HT1080 (cell line): ENCODE data around the gene SOAT1. TPM values are rescaled to one million over a fixed set of nuclear protein-coding genes. Genes with fewer than 3 reads are reported as not detected.

ENCODE experiments used
- DNase-seq: peaks from one replicate; pipeline ENCODE4 v3.0.0-alpha.2; 2015; ENCODE audit warnings: low read depth
- total RNA-seq: library from RNA; depleted of rRNA; stranded (reverse); fragments of >200 nt; shearing (Covaris generic); gene quantifications from 2 replicates; pipeline ENCODE4 v1.2.3, GENCODE V29; 2014

Gene SOAT1
- total RNA-seq, 1 experiment from 2014 or later = 28.5 TPM

DNA sequence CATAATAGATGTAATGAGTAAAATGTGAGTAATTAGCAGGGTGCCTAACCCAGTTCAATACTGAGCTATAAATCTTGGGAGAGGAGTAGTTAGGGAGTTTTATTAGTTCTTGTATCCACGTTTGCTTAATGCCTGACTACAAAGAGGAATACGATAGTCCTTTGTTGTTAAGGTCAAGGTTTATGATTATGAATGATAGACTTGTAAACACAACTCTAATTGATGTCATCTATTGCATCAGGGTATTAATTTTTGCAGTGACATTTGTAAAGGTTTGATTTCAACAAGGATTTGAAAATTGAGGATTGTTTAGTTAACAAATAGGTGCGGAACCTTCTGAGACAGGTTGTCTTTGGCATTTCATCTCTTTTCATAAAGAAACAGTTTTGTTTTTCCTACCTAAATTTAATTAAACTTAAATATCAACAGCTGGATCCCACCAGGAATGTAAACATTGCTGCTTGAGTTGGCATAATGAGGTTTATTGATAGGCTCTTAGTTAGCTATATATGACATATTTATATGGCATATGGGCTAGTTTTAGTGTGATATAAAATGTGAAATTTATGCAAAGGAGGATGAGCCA lies 9.7 kb downstream of the SOAT1 start:
- no peak for DNase-seq

DNA sequence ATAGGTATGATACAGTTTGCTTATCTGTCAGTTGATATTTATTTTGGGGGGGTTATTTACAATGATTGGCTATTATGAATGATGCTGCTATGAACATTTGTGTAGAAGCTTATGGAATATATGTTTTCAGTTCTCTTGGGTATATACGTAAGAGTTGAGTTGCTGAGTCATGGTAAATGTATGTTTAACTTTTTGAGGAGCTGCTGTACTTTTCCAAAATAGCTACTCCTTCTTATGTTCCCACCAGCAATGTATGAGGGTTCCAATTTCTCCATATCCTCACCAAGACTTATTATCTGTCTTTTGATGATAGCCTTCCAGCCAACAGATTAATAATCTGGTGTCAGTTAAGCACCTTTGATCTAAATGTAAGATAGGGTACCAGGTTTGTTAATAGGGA lies 11.9 kb downstream of the SOAT1 start:
- no peak for DNase-seq

DNA sequence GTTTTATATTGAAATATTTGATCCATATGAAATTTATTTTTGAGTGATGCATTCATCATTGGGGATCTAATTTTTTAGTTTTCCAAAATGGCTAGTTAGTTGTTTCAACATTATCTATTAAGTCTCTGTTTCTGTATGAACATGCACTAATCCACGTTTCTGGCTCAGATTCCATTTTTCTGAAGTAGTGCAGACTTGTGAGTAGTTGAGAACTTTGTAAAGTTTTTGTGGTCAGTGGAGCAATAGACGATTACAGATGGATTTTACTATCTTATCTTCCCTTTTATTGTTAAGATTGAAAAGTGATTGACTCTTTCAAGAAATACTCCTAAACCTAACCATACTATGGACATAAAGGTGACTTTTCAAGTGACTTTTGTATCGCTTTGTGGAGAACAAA lies 16.7 kb downstream of the SOAT1 start:
- DNase-seq = no peak

DNA sequence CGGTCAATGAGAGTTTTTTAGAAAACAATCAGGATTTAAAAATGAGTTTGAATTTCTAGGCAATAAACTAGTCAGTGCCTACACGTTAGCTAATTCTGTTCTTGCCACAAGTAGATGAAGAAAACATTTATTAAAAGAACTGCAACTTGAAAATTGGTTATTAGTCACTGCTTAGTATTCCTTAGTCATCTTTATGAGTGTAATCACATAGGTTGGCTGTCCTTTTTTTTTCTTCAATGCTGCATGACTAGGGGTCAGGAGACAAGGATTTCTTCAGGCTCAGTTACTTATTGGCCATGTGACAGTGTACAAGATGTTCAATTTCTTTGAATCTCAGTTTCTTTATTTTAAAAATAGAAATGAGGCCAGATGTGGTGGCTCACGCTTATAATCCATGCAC lies 17.1 kb downstream of the SOAT1 start:
- DNase-seq = peak; percentile 89

DNA sequence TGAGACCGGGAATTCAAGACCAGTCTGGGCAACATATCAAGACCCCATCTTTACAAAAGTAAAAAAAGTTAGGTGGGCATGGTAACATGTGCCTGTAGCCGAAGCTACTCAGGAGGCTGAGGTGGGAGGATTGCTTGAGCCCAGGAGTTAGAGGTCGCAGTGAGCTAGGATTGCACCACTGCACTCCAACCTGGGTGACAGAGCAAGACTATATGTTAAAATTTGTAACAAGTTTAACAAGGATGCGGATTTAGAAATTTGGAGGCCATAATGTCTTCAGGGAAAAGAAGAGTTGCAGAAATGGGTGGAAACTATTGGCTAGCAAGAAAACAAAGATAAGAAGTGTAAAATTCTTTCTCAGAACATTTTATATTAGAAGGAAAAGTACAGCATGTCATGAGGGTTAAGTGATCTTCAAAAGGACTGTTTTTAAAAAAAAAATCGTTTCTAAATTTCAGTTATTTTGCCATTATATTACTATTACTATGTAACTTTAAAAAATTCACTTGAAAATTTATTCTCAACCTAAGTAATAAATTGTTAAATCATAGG lies 17.6 kb downstream of the SOAT1 start:
- no peak for DNase-seq

DNA sequence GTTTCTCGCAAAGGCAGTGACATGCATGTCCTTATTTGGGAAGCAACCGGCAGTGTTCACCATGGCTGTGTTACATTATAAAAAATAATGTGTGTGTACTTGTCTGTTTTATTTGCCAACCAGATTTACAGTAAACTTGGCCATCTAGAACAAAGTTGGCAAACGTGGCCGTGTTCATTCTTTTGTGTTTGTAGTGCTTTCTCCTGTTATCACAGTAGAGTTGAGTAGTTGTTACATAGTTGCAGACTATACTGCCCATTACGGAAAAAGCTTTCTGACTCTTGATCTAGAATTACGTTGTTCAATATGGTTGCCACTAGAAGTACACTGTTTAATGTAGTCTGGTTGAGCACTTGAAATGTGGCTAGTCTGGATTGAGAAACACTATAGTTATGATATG lies 19.4 kb downstream of the SOAT1 start:
- DNase-seq = no peak

DNA sequence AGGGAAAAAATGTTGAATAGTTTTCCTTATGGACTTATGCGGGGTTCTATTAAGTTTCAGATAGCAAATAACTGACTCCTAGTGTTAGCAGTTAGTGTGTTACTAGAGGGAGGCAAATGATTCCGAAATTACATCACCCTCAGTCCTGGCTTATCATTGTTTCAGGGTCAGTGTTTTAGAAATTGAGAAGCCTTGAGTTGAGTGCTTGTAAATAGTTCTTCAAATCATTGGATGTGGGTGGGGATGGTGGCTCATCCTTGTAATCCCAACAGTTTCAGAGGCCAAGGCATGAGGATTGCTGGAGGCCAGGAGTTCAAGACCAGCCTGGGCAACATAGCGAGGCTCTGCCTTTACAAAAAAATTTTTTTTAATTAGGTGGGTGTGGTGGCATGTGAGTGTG lies 21.3 kb downstream of the SOAT1 start:
- DNase-seq = no peak

GRCh38 chr1:179318491-179318890 lies 24.9 kb downstream of the SOAT1 start:
- DNase-seq = no peak

- no peak for DNase-seq
Observed at GRCh38 chr1:179321533-179322216, 28.1 kb downstream of the SOAT1 start.

DNA sequence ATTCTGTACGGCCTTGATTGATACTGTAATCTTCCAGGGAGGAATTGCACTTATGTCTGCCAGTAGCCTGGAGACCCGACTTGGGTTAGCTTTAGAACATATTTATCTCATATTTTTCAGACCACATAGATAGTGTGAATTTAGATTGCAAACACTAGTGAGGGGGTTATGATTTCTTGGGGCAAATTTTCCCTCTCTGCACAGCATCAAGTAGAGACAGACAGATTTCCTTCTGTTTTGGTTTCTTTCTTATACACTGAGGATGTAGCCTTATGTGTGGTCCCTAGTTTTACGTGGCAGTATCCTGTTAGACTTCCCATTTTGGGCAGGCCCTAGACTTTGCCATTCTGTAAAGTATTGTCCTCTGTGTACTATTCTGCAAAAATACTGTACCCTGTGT lies 29.0 kb downstream of the SOAT1 start:
- DNase-seq = no peak

GRCh38 chr1:179323436-179323835 lies 29.8 kb downstream of the SOAT1 start:
- DNase-seq = no peak

DNA sequence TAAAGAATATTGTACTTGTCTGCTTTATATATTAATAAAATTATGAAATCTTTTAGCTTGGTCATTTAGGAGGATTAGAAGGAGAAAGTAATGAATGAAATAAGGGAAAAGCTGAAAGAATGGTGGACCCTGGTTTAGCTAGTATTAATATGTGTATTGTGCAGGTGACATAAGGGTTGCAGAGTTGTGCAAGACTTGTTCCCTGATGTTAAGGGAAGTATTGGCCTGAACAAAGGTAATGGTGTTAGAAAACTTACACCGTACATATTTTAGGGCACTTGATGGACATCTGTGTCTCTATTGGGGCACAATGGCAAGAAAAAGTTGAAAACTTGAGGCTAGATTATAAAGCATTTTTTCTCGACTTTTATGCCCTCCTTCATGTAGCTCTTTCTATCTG lies 32.2 kb downstream of the SOAT1 start:
- no peak for DNase-seq

GRCh38 chr1:179326746-179327145 lies 33.1 kb downstream of the SOAT1 start:
- no peak for DNase-seq

- no peak for DNase-seq
Observed at GRCh38 chr1:179327196-179327595, 33.6 kb downstream of the SOAT1 start.

DNA sequence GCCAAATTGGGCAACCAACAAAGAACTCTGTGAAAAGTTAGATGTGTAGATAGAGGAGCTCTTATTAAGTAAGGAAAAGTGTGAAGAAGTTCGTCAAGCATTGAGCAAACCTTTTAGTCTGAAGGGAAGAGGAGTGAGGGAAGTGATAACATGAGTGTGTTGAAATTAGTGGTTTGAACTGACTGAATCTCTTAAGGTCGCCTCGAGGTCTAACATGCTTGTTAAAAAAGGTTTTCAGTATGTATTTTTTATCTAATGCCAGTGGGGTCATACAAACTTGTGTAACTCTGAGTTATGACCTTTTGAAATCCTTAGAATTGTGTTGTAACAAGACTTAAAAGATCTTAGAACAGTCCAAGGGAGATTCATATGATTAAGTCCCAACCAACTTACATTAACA lies 34.1 kb downstream of the SOAT1 start:
- no peak for DNase-seq

GRCh38 chr1:179329862-179330261 lies 36.3 kb downstream of the SOAT1 start:
- DNase-seq = no peak

DNA sequence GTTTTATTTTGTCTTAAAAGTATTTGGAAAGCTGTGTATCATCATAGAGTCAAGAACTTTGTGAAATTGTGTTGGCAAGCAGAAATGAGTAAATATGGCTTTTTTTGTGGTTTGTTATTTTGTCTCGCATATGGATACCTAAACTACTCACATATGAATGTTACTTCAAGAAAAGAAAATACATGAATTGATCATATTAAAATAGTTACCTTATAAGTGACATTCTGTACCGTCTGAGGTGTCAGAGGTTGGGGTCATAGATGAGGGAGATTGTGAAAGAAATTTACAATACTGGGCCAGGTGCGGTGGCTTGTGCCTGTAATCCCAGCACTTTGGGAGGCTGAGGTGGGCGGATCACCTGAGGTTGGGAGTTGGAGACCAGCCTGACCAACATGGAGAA lies 40.8 kb downstream of the SOAT1 start:
- DNase-seq = no peak

DNA sequence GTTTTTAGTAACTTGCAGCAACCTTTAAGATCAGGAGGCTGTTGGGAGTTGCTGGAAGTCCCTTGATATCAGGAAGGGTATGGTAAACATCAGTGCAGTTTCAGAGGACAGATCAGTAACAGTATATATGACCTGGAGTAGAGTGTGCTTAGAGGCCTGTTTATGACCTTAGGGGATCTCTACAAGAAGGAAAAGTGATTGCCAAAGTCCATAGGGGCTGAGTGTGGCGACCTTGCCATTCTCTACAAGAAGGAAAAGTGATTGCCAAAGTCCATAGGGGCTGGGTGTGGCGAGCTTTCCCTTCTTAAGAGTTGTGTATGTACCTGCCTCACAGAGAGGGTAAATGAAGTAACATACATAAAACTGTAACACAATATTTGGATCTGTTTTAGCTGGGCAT lies 43.7 kb downstream of the SOAT1 start:
- DNase-seq = no peak

DNA sequence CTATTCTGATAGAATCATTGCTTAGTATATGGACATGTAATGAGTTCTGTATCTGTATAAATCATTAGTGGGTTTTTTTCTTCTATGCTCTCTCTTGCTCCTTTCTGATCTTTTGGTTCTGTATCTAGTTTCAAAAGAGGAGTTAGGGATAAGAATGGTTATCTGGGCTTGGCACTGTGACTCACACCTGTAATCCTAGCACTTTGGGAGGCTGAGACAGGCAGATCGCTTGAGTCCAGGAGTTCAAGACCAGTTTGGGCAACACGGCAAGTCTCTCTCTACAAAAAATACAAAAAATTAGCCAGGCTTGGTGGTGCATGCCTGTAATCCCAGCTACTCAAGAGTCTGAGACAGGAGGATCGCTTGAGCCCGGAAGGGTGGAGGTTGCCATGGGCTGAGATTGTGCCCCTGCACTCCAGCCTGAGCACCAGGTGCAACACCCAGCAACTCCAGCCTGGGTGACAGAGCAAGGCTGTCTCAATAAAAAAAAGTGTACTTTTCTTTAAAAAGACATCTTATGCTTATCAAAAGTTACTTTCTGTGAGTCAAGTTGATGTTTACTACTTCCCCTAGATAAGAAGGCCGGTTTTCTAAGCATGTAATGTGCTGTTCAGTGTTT lies 44.5 kb downstream of the SOAT1 start:
- DNase-seq = no peak

GRCh38 chr1:179340918-179341317 lies 47.3 kb downstream of the SOAT1 start:
- no peak for DNase-seq

DNA sequence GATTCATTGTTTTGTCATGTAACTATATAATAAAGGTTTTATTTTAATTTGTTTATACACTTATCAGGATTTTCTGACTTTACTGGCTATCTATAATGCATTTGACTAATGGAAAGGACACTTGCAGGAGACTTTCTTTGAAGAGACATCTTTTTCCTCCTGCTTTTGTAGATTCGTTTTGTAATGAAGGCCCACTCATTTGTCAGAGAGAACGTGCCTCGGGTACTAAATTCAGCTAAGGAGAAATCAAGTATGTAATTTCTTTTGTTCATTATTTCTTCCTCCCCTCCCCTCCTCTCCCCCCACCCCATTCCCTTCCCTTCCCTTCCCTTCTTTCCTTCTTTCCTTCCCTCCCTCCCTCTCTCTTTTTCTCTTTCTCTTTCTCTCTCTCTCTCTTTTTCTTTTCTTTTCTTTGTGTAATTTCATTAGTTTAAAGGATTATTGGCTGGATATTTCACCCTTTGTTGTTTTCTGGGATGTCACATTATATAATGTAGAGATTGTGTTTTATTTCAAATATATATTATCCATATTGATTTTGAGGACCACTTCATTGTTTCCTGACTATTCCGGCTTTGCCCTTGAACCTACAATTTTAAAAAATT lies 48.4 kb downstream of the SOAT1 start:
- no peak for DNase-seq

- DNase-seq = no peak
Observed at GRCh38 chr1:179342740-179343404, 49.3 kb downstream of the SOAT1 start.
